ENCODE results near the gene FSCN2. TPM values are rescaled to one million over a fixed set of nuclear protein-coding genes. Genes with fewer than 3 reads are reported as not detected.

FSCN2 gene
- total RNA-seq, 1 donor from 2014 or later, result 3.6 TPM

- no peak for DNase-seq
- H3K27ac ChIP-seq, result no peak overlapping the region
Measured at GRCh38 chr17:81543756-81544155, 15.6 kb downstream of the FSCN2 start.

GRCh38 chr17:81544281-81544974 lies 16.3 kb downstream of the FSCN2 start:
- H3K27ac ChIP-seq, result no peak overlapping the region
- H3K27me3 ChIP-seq, result no peaks in the 10 kb centered on the region
- TF ChIP-seq CTCF (IDR thresholded peaks at IDR 0.05), result no peak
- H3K4me3 ChIP-seq, result no peak overlapping the region
- H3K36me3 ChIP-seq, result peaks cover 81% of the 10 kb centered on the region
- no peaks in the 10 kb centered on the region for H3K9me3 ChIP-seq
- DNase-seq, result no peak
- intact Hi-C loops (cut with DNase I), result no loop called here
- ATAC-seq, result no peak
- no peaks in the 10 kb centered on the region for H3K4me1 ChIP-seq

More at GRCh38 chr17:81543756-81544155, 15.6 kb downstream of the FSCN2 start:
- intact Hi-C loops (cut with DNase I), result no loop called here
- no peak for TF ChIP-seq CTCF (IDR thresholded peaks at IDR 0.05)
- no peaks in the 10 kb centered on the region for H3K4me1 ChIP-seq
- no peak overlapping the region for H3K4me3 ChIP-seq
- no peaks in the 10 kb centered on the region for H3K9me3 ChIP-seq
- H3K27me3 ChIP-seq, result no peaks in the 10 kb centered on the region
- no peak for ATAC-seq
- peaks cover 76% of the 10 kb centered on the region for H3K36me3 ChIP-seq

GRCh38 chr17:81545160-81545949 lies 17.2 kb downstream of the FSCN2 start:
- DNase-seq (no peak), ATAC-seq (no peak)
- Histone ChIP-seq H3K4me3 (no peak overlapping the region), H3K36me3 (peaks cover 81% of the 10 kb centered on the region), H3K27me3 (no peaks in the 10 kb centered on the region), H3K9me3 (no peaks in the 10 kb centered on the region), H3K27ac (no peak overlapping the region), H3K4me1 (no peaks in the 10 kb centered on the region)
- no peak for TF ChIP-seq CTCF (IDR thresholded peaks at IDR 0.05)
- intact Hi-C loops (cut with DNase I), result no loop called here

GRCh38 chr17:81546906-81547613 lies 18.9 kb downstream of the FSCN2 start:
- intact Hi-C loops (cut with DNase I), result no loop called here
- ATAC-seq (no peak), DNase-seq (no peak)
- Histone ChIP-seq H3K27me3 (no peaks in the 10 kb centered on the region), H3K4me3 (no peak overlapping the region), H3K9me3 (no peaks in the 10 kb centered on the region), H3K36me3 (peaks cover 73% of the 10 kb centered on the region), H3K4me1 (peaks cover 9% of the 10 kb centered on the region), H3K27ac (no peak overlapping the region)
- TF ChIP-seq CTCF (IDR thresholded peaks at IDR 0.05), result no peak

- Histone ChIP-seq H3K27ac (no peak overlapping the region), H3K4me1 (peaks cover 9% of the 10 kb centered on the region), H3K4me3 (no peak overlapping the region), H3K36me3 (peaks cover 69% of the 10 kb centered on the region), H3K27me3 (no peaks in the 10 kb centered on the region), H3K9me3 (no peaks in the 10 kb centered on the region)
- ATAC-seq (no peak), DNase-seq (no peak)
- intact Hi-C loops (cut with DNase I), result no loop called here
- no peak for TF ChIP-seq CTCF (IDR thresholded peaks at IDR 0.05)
Measured at GRCh38 chr17:81547614-81547982, 19.4 kb downstream of the FSCN2 start.
